ENCODE measurements around the gene PC.

Gene PC

DNA sequence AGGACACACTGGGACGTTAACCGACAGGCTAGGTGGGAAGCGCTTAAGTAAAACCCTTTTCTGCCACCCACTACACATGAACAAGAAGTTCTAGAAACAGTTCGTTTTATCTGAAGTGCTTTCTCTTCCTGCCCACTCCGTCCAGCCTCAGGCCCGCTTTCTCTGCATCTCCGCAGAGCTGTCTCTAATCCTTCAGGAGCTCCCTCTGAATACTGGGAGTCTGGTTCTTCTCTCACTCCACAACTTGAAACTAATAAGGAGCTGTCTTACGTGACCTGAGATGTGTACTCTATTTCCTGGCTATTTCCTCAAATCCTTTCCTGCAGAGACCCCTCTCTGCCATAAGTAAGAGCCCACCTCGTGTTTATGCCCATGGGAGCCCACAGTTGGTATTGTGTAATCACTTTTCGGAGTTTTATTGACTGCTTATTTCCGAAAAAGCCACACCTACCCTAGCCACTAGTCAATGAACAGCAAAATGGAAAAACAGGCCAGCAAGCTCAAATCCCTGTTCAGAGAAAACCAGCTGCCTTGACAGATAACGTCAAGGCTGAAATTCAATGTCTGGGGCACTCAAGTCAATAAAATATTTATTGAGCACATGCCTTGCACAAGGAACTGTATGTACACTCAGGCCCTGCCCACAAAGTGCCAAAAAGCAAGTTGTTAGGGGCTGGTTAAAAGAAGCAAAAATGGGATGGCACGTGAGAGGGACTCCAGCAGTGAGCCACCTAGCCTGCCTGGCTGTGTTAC, 4.9 kb downstream of the PC start:
- DNase-seq (ENCODE audit: low read depth in 2 of 2), result no peak

- DNase-seq (ENCODE audit: low read depth in 2 of 2), result no peak
These were observed 6.3 kb downstream of the PC start for GRCh38 chr11:66951927-66952337.

GRCh38 chr11:66951135-66951534, 7.0 kb downstream of the PC start:
- no peak for DNase-seq (ENCODE audit: low read depth in 2 of 2)

DNA sequence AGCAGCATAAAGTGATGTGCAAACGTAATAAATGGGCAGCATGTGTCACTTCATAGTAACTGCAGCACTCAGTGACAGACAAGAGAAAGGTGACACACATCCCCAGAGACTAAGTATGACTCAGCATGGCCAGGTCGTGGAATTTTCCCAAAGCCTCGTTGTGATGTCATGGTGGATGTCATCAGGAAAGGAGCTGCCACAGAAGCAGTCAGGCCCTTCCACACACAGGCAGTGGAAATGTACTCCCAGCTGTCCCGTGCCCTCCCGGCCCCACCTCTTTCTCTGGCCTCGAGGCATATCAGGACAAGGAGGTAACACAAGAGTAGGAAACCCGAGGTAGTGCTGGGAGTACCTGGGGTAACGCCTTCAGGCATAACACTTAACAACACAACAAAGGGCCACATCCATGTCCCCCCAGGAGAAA, 8.1 kb downstream of the PC start:
- no peak for DNase-seq (ENCODE audit: low read depth in 2 of 2)

- DNase-seq (ENCODE audit: low read depth in 2 of 2), result no peak
These were observed 19.5 kb downstream of the PC start for GRCh38 chr11:66938582-66939135.

GRCh38 chr11:66937193-66937733, 20.9 kb downstream of the PC start:
- no peak for DNase-seq (ENCODE audit: low read depth in 2 of 2)

DNA sequence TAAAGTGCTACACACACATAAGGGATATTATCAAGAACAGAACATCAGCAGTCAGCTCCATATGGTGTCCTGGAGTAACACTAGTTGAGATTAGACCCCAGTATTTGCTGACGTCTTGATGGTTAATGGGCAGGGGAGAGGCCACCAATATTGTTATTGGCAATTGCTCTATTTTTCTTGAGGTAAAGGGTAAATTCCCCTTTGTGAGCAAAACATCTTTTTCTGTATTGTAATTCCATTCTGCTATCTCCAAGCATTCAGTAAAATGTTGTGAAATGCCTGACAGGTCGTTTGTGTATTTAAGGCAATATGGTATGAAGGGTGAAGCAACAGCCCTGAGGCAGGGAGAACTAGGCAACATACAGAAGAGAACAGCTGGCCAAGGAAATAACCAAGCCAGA, 21.9 kb downstream of the PC start:
- no peak for DNase-seq (ENCODE audit: low read depth in 2 of 2)

GRCh38 chr11:66934950-66935779, 23.0 kb downstream of the PC start:
- DNase-seq (ENCODE audit: low read depth in 2 of 2), result no peak

DNA sequence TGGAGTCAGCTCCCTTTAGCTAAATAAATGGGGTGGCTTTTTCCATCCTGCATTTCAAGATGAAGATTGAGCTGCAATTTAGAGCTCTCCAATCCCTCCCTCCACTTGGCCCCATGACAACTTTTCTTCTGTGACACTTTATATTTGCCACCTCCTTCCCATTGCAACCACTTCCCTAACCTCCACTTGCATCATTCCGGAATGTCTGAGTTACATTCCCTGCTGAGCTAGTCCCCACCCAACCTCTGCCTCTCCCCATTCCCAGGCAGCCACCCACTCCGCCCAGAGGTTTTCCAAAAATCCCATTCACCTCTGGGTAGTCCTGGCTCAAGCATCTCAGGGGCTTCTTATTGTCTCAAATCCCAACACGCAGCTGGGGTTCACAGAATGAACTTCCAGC, 24.7 kb downstream of the PC start:
- no peak for DNase-seq (ENCODE audit: low read depth in 2 of 2)

- DNase-seq (ENCODE audit: low read depth in 2 of 2), result no peak
These were observed 25.6 kb downstream of the PC start for GRCh38 chr11:66932543-66932942.

GRCh38 chr11:66929753-66930152, 28.4 kb downstream of the PC start:
- DNase-seq (ENCODE audit: low read depth in 2 of 2), result no peak

- no peak for DNase-seq (ENCODE audit: low read depth in 2 of 2)
These were observed 33.9 kb downstream of the PC start for GRCh38 chr11:66924272-66924671.

GRCh38 chr11:66922551-66922950, 35.6 kb downstream of the PC start:
- DNase-seq (ENCODE audit: low read depth in 2 of 2), result no peak

- DNase-seq (ENCODE audit: low read depth in 2 of 2), result no peak
These were observed 37.0 kb downstream of the PC start for GRCh38 chr11:66920978-66921784.

- no peak for DNase-seq (ENCODE audit: low read depth in 2 of 2)
These were observed 38.3 kb downstream of the PC start for GRCh38 chr11:66919923-66920322.

GRCh38 chr11:66918741-66919140, 39.4 kb downstream of the PC start:
- no peak for DNase-seq (ENCODE audit: low read depth in 2 of 2)

DNA sequence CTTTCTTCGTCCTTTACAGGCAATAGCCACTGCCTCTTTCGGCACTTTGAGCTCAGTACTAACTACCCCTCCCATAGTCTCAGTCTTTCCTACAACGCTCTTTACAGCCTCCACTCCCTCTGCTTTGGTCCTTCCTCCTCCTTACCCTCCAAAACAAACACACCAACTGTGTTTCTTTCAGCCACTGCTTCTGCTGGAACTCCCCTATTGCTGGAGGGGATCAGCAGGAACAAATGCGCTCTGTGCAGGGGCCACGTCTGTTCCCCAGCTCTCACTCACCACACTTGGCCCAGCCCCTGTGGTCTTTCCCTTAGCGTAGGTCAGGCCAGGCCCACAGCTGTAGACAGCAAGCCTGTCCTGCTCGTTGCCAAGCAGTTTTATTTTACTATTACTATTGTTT, 42.3 kb downstream of the PC start:
- no peak for DNase-seq (ENCODE audit: low read depth in 2 of 2)

DNA sequence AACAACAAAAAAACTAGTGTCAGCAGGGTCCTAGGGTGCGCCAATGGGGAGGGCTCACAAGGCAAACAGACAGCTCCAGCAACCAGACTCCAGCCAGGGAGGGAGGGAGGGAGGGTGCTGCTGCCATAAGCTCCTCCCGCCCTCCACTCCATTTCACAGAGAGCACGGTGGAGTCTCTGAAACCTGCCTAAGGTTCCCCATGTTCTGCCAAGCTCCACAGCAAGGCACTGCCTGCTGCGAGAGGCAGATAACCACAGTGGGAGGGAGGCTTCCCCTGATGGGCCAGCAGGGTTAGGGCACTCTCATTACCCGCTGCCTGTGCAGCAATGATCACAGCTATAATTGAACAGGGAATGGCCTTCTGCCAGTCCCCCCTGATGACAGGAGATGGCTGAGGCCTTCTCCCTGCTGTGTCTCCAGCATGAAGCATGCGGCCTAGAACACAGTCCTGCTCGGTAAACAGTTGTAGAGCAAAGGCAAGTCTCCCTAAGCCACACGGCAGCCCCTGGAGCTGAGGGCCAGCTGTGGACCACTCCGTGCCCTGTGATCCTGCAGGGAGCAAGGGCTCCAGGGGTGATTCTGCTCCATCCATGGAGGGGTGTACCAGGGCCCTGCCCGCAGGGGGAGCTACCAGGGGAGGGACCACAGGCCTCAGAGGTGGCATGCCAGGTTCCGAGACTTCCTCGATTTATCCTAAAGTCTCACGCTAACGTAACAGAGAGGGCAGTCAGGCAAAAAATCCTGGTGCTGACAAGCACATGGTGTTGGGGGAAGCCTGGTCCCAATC, 42.9 kb downstream of the PC start:
- DNase-seq (ENCODE audit: low read depth in 2 of 2), result no peak

DNA sequence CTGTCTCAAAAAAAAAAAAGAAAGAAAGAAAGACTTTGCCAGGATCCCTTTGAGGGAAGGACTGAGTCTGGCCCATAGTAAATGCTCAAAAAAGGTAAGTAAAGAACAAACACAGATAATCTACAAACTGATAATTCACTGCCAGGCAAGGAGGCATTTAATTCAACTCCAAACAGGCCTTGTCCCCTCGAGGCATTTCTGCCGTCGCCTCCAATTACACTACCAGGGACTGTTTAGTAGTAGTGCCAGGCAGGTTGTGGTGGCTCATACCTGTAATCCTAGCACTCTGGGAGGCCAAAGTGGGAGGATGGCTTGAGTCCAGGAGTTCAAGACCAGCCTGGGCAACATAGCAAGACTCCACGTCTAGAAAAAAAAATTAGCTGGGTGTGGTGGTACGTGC, 43.7 kb downstream of the PC start:
- DNase-seq (ENCODE audit: low read depth in 2 of 2), result no peak

- DNase-seq (ENCODE audit: low read depth in 2 of 2), result no peak
These were observed 45.3 kb downstream of the PC start for GRCh38 chr11:66912911-66913310.

GRCh38 chr11:66912361-66912760, 45.8 kb downstream of the PC start:
- DNase-seq (ENCODE audit: low read depth in 2 of 2), result no peak
